ENCODE measurements around the gene INAVA. TPM values are rescaled to one million over a fixed set of nuclear protein-coding genes. Genes with fewer than 3 reads are reported as not detected.
"Not testable (repeated sequence)": the region's sequence is repeated elsewhere in the genome, so short reads cannot be mapped to it uniquely, and the experiment has no call there.

The INAVA gene
- total RNA-seq, 1 donor from 2014 or later: 9.0 TPM

GRCh38 chr1:200908191-200908868 lies 13.6 kb downstream of the INAVA start:
- TF ChIP-seq CTCF (IDR thresholded peaks at IDR 0.05): no peak
- H3K36me3 ChIP-seq: no peaks in the 10 kb centered on the region
- no peak for DNase-seq
- no peak for ATAC-seq
- no peak overlapping the region for H3K4me3 ChIP-seq
- no peaks in the 10 kb centered on the region for H3K4me1 ChIP-seq
- intact Hi-C loops (cut with DNase I): no loop called here
- H3K27ac ChIP-seq: no peak overlapping the region
- no peaks in the 10 kb centered on the region for H3K9me3 ChIP-seq
- no peaks in the 10 kb centered on the region for H3K27me3 ChIP-seq

DNA sequence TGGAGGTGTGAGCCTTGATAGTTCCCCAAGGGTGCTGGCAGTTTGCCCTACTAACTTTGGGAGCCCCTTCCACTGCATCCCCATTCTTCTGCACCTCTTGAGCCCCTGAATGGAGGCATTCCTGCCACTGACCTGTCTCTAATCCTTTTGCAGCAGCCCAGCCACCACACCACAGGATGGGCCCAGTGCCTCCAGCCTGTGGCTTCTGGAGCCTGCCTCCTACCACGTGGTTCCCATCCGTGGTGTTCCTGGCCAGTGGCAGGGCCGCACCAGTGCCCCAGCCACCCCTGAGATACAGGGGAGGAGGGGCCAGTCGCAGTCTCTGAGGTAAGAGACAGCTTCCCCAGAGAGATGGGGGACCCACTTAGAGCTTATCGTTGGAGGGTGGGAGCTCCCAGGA lies 14.4 kb downstream of the INAVA start:
- H3K9me3 ChIP-seq: no peaks in the 10 kb centered on the region
- H3K27me3 ChIP-seq: no peaks in the 10 kb centered on the region
- no peak for TF ChIP-seq CTCF (IDR thresholded peaks at IDR 0.05)
- DNase-seq: no peak
- no peak overlapping the region for H3K27ac ChIP-seq
- no peak overlapping the region for H3K4me3 ChIP-seq
- H3K4me1 ChIP-seq: no peaks in the 10 kb centered on the region
- intact Hi-C loops (cut with DNase I): no loop called here
- no peak for ATAC-seq
- H3K36me3 ChIP-seq: no peaks in the 10 kb centered on the region

GRCh38 chr1:200909757-200910239 lies 15.1 kb downstream of the INAVA start:
- intact Hi-C loops (cut with DNase I): no loop called here
- Histone ChIP-seq H3K27ac (no peak overlapping the region), H3K4me3 (no peak overlapping the region), H3K4me1 (no peaks in the 10 kb centered on the region), H3K27me3 (no peaks in the 10 kb centered on the region), H3K36me3 (no peaks in the 10 kb centered on the region), H3K9me3 (no peaks in the 10 kb centered on the region)
- DNase-seq (no peak), ATAC-seq (no peak)
- no peak for TF ChIP-seq CTCF (IDR thresholded peaks at IDR 0.05)

- no peak for DNase-seq
- no peaks in the 10 kb centered on the region for H3K4me1 ChIP-seq
Measured at GRCh38 chr1:200911361-200911760, 16.7 kb downstream of the INAVA start.

DNA sequence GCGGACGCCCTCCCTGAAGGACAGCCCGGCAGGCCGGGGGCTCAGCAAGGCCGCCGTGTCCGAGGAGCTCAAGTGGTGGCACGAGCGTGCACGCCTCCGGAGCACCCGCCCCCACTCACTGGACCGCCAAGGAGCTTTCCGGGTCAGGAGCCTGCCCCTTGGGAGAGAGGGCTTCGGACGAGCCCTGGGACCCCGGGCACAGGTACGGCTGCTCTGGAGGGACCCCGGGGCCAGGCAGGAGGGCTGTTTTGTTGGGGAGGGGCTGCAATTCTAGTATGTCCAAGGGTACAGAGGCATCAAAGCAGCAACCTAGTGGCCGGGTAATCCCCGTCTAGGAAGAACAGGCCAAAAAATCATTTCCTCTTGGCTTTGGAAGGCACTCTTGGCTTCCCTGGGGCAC lies 17.2 kb downstream of the INAVA start:
- H3K27ac ChIP-seq; H3K36me3 ChIP-seq; ATAC-seq; intact Hi-C loops (cut with DNase I); H3K4me3 ChIP-seq; H3K27me3 ChIP-seq; DNase-seq; H3K4me1 ChIP-seq; H3K9me3 ChIP-seq: not testable (repeated sequence)

More at GRCh38 chr1:200911361-200911760, 16.7 kb downstream of the INAVA start:
- no peaks in the 10 kb centered on the region for H3K9me3 ChIP-seq
- ATAC-seq: no peak
- TF ChIP-seq CTCF (IDR thresholded peaks at IDR 0.05): no peak
- no peak overlapping the region for H3K4me3 ChIP-seq
- H3K27me3 ChIP-seq: no peaks in the 10 kb centered on the region
- no peaks in the 10 kb centered on the region for H3K36me3 ChIP-seq
- H3K27ac ChIP-seq: no peak overlapping the region
- intact Hi-C loops (cut with DNase I): no loop called here

DNA sequence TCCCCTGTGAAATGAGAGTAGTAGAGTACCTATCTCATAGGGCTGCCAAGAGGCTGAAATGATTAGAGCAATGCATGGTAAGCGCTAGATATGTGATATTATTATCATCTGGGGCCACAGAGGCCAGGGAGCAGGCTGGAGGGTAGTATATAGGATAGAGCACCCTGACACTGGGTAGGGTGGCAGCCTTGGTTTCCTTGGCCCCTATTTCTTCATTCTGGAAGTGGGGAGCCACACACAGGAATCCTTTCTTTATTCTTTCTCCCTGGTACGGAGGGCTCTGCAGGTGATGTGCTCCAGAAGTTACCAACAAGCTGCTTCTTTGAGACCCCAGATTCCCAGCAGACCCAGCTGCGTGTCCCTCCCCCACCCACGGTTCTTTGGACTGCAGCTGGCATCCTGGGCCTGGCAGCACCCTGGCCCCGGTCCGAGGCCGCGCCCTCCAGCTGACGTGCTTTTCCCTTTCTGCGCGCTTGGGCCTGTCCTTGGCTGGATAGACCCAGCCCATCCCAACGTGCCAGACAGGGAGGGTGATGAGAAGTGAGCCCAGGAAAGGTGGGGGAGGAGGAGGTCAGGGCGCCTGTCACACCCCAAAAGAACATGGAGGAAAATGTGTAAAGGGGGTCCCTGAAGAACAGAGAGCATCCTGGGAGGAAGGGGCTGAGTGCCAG lies 18.2 kb downstream of the INAVA start:
- Histone ChIP-seq H3K27ac (no peak overlapping the region), H3K4me1 (no peaks in the 10 kb centered on the region), H3K9me3 (no peaks in the 10 kb centered on the region), H3K36me3 (no peaks in the 10 kb centered on the region), H3K4me3 (no peak overlapping the region), H3K27me3 (no peaks in the 10 kb centered on the region)
- DNase-seq (no peak), ATAC-seq (no peak)
- no peak for TF ChIP-seq CTCF (IDR thresholded peaks at IDR 0.05)
- intact Hi-C loops (cut with DNase I): no loop called here

Data from upper lobe of right lung (tissue), 1 donor.